ENCODE results near the gene ZBTB48.

- TF ChIP-seq CTCF (IDR thresholded peaks at IDR 0.05) (no peak), POLR2A (IDR thresholded peaks at IDR 0.05) (no peak)
Observed at GRCh38 chr1:6623269-6623965, 43.6 kb downstream of the ZBTB48 start.

Data from uterus (tissue), 2 donors.